ENCODE results near the gene SPAG16.
"Not testable (repeated sequence)": the region's sequence is repeated elsewhere in the genome, so short reads cannot be mapped to it uniquely, and the experiment has no call there.

SPAG16 gene

DNA sequence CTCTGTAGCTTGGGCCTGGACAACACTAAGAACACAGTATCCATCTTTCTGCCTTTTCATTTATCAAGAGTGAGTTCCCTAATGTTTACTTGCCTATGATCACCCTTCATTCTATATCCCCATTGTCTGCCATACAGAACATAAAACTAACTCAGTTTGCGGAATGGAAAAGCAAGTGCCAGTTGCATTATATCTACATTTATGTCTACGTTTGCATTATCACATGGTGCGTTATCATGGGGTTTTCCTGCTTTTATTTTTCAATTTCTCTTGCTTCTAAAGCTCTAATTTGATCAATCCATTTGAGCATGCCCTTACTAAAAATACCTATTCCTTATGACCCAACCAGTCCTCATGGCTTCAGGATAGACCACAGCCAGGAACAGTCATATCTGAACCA lies 704.9 kb downstream of the SPAG16 start:
- no peak for DNase-seq (ENCODE audit: low read depth)
- TF ChIP-seq, protein P1, sequence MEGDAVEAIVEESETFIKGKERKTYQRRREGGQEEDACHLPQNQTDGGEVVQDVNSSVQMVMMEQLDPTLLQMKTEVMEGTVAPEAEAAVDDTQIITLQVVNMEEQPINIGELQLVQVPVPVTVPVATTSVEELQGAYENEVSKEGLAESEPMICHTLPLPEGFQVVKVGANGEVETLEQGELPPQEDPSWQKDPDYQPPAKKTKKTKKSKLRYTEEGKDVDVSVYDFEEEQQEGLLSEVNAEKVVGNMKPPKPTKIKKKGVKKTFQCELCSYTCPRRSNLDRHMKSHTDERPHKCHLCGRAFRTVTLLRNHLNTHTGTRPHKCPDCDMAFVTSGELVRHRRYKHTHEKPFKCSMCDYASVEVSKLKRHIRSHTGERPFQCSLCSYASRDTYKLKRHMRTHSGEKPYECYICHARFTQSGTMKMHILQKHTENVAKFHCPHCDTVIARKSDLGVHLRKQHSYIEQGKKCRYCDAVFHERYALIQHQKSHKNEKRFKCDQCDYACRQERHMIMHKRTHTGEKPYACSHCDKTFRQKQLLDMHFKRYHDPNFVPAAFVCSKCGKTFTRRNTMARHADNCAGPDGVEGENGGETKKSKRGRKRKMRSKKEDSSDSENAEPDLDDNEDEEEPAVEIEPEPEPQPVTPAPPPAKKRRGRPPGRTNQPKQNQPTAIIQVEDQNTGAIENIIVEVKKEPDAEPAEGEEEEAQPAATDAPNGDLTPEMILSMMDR (IDR thresholded peaks at IDR 0.05; ENCODE audit: low read depth, low read length, missing control alignments) = no peak
- no peak overlapping the region for H3K4me3 ChIP-seq (ENCODE audit: low read depth, low read length)

DNA sequence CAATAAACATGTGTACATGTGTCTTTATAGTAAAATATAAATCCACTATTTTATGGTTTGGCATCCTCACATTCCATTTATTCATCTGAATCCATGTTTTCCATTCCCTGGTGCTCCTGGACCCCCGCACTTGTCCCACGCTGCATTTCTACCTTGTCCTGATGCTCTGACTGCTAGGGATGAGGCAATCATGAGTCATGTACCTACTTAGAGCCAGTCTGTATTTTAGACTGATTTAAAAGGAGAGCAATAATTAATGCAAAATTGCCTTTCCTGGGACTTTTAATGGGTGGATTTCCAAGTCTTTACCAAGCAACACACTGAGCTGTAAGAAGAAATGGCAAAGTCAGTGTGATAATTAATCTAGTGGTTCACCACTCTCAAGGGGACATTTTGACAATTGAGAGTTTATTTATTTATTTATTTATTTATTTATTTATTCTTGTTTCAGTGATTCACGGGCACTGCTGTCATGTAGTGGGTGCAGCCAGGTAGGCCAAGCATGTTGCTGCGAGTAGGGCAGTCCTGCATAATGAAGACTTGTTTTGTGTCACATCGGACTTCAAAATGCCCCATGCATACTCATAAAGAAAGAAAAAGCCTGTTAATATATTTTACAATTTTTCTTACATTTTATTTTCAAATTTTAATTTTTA lies 707.3 kb downstream of the SPAG16 start:
- H3K4me3 ChIP-seq (ENCODE audit: low read depth, low read length) = no peak overlapping the region
- TF ChIP-seq, protein P1 (IDR thresholded peaks at IDR 0.05; ENCODE audit: low read depth, low read length, missing control alignments) = no peak
- DNase-seq (ENCODE audit: low read depth) = no peak

DNA sequence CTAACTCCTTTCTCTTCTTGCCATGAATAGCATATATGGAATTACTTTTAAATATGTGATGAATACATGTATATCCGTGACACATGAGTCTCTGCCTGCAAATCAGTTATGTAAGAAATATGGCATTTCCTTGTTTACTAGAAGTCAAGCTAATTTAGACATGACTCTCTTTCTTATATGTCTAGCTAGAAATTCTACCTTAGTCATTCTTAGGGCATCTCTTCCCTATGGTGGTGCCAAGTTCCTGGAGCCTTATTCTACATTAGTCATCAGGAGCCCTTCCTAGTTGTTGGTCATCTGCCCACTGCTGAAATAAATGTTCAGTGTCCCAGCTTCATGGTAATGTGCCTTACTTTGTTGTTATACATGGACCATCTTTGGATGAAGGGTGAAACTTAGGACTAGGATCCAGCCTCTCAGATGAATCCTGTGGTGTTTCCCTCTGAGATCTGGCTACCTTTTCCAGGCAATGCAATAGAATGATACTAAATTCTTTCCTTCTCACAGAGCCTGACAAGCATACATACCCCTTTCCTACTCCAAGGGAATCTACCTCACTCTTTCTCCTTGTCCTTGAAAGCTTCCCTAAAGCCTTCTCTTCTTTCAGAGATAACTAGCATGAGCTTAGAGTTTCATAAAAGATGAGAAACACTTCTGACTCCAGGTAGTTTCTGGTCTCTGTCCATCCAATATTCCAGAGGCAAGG lies 711.3 kb downstream of the SPAG16 start:
- TF ChIP-seq, protein P1 (IDR thresholded peaks at IDR 0.05; ENCODE audit: low read depth, low read length, missing control alignments) = no peak
- H3K4me3 ChIP-seq (ENCODE audit: low read depth, low read length) = no peak overlapping the region
- no peak for DNase-seq (ENCODE audit: low read depth)

DNA sequence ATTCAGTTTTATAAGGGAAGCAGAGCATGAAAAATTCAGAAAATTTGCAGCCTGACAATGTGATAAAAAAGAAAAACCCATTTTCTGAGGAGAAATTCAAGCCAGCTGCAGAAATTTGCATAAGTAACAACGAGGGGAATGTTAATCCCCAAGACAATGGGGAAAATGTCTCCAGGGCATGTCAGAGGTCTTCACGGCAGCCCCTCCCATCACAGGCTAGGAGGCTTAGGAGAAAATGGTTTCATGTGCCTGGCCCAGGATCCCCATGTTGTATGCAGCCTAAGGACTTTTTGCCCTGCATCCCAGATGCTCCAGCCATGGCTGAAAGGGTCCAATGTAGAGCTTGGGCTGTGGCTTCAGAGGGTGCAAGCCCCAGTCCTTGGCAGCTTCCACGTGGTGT lies 714.7 kb downstream of the SPAG16 start:
- not testable (repeated sequence) for DNase-seq (ENCODE audit: low read depth); H3K4me3 ChIP-seq (ENCODE audit: low read depth, low read length)

DNA sequence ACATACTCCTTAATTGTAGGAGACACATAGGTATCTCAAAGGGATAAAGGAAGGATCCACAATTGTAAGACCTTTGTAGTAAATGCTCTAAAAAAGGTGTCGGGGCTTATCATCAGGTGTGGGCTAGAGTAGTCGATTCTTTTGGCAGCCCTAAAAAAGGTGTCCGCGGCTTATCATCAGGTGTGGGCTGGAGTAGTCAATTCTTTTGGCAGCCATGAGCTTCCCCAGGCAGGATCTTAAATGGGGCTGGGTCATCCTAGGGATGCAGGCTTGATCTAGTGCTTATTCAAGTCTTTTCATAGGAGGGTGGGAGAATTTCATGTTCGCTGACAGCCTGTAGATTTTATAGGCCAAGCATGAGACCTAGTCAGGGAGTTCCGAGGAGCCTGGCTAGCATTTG lies 720.2 kb downstream of the SPAG16 start:
- TF ChIP-seq, protein P1 (IDR thresholded peaks at IDR 0.05; ENCODE audit: low read depth, low read length, missing control alignments) = no peak
- no peak for DNase-seq (ENCODE audit: low read depth)
- H3K4me3 ChIP-seq (ENCODE audit: low read depth, low read length) = no peak overlapping the region

DNA sequence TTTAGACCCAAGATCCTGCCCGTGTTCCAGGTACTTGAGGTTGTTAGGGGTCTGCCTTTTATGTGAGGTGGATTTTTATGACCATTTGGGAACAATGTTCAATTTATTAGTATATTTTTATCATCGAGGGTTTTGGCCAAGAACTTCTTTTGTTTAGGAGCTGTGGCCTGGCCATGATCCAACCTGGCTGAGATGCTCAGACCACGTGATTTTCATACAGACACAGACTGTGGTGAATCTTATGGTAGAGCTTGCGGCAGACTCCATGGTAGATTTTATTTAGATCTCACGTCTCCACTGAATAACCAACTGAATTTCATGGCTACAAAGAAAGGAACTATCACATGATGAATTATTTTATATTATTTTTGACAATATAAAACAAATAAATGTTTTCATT lies 721.1 kb downstream of the SPAG16 start:
- no peak overlapping the region for H3K4me3 ChIP-seq (ENCODE audit: low read depth, low read length)
- TF ChIP-seq, protein P1 (IDR thresholded peaks at IDR 0.05; ENCODE audit: low read depth, low read length, missing control alignments) = no peak
- no peak for DNase-seq (ENCODE audit: low read depth)

DNA sequence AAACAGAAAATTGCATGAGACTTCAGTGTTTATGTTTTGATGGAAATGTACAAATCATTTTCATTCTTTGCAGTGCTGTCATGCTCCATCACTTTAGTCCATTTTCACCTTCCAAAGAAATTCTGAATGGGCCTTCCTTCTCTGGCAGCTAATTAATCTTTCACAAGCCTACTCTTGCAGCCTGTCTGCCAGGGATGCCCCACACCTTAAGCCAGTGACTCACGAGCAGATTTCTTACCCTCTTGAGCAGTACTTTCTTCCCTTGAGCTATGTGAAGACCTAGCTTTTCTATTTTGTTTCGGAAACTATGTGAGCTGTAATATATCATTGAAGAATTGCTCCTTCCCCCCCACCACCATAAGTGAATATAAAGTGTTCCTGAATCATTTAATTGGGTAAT lies 722.3 kb downstream of the SPAG16 start:
- no peak for DNase-seq (ENCODE audit: low read depth)
- TF ChIP-seq, protein P1 (IDR thresholded peaks at IDR 0.05; ENCODE audit: low read depth, low read length, missing control alignments) = no peak
- no peak overlapping the region for H3K4me3 ChIP-seq (ENCODE audit: low read depth, low read length)
